ENCODE measurements around the gene INTS11. TPM values are rescaled to one million over a fixed set of nuclear protein-coding genes. Genes with fewer than 3 reads are reported as not detected.

The INTS11 gene
- total and polyA plus RNA-seq, 9 of the 15 experiments (the other 6 are each of a cell fraction or from before 2014, with no cell fraction given): 3.6 to 183 (median 110) TPM

DNA sequence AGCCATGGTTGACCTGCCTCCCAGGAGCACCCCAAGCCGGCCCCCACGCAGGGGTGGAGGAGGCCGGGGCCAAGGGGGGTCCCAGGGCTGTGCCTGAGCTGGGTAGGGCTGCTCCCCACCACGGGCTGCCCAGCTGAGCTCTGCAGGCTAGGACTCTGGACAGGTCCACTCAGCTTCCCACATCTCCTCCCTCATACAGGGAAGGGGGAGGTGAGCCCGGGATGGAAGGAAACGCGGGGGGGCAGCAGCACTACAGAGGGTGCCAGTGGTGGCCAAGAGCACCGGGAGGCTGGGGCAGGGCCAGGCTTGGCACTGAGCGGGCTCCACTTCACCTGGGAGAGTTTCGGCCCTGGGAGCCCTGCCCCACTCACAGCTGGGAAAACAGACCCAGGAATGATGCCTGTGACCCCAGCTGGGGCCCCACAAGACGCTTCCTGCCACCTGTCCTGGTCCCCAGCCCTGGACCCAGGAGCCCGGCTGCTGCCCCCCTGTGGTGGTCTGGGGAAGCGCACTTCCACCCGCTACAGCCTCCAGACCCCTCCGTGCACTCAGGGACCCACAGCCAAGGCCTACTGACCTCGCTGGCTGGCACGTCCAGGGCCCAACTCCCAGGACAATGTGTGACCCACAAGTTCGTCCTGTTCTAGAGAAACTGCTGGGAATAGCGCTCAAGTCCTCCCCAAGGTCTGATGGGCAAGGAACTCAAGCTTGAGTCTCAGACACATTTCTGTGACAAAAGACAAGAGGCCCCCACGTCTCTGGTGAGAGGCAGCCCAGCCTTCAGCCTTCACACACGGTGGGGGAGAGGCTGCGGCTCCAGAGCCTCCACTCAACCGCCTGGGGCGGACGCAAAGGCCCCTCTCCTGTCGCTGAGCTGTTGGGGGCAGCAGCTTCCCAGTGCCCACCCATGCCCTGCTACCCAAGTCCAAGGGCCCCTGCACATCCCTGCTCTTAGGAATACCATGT is 47.6 kb upstream of the INTS11 start (continued):
- TF ChIP-seq, protein P1, sequence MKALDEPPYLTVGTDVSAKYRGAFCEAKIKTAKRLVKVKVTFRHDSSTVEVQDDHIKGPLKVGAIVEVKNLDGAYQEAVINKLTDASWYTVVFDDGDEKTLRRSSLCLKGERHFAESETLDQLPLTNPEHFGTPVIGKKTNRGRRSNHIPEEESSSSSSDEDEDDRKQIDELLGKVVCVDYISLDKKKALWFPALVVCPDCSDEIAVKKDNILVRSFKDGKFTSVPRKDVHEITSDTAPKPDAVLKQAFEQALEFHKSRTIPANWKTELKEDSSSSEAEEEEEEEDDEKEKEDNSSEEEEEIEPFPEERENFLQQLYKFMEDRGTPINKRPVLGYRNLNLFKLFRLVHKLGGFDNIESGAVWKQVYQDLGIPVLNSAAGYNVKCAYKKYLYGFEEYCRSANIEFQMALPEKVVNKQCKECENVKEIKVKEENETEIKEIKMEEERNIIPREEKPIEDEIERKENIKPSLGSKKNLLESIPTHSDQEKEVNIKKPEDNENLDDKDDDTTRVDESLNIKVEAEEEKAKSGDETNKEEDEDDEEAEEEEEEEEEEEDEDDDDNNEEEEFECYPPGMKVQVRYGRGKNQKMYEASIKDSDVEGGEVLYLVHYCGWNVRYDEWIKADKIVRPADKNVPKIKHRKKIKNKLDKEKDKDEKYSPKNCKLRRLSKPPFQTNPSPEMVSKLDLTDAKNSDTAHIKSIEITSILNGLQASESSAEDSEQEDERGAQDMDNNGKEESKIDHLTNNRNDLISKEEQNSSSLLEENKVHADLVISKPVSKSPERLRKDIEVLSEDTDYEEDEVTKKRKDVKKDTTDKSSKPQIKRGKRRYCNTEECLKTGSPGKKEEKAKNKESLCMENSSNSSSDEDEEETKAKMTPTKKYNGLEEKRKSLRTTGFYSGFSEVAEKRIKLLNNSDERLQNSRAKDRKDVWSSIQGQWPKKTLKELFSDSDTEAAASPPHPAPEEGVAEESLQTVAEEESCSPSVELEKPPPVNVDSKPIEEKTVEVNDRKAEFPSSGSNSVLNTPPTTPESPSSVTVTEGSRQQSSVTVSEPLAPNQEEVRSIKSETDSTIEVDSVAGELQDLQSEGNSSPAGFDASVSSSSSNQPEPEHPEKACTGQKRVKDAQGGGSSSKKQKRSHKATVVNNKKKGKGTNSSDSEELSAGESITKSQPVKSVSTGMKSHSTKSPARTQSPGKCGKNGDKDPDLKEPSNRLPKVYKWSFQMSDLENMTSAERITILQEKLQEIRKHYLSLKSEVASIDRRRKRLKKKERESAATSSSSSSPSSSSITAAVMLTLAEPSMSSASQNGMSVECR (CRISPR knock-in tag; IDR thresholded peaks at IDR 0.05): no peak
- TF ChIP-seq ZNF217 (CRISPR knock-in tag; IDR thresholded peaks at IDR 0.05): no peak
- TF ChIP-seq CBX8 (IDR thresholded peaks at IDR 0.05; ENCODE audit: borderline replicate concordance, extremely low read depth, low read depth, low read length, poor library complexity, severe bottlenecking): no peak
- TF ChIP-seq, protein P2, sequence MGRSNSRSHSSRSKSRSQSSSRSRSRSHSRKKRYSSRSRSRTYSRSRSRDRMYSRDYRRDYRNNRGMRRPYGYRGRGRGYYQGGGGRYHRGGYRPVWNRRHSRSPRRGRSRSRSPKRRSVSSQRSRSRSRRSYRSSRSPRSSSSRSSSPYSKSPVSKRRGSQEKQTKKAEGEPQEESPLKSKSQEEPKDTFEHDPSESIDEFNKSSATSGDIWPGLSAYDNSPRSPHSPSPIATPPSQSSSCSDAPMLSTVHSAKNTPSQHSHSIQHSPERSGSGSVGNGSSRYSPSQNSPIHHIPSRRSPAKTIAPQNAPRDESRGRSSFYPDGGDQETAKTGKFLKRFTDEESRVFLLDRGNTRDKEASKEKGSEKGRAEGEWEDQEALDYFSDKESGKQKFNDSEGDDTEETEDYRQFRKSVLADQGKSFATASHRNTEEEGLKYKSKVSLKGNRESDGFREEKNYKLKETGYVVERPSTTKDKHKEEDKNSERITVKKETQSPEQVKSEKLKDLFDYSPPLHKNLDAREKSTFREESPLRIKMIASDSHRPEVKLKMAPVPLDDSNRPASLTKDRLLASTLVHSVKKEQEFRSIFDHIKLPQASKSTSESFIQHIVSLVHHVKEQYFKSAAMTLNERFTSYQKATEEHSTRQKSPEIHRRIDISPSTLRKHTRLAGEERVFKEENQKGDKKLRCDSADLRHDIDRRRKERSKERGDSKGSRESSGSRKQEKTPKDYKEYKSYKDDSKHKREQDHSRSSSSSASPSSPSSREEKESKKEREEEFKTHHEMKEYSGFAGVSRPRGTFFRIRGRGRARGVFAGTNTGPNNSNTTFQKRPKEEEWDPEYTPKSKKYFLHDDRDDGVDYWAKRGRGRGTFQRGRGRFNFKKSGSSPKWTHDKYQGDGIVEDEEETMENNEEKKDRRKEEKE (IDR thresholded peaks at IDR 0.05; ENCODE audit: borderline replicate concordance in 1 of 2, control insufficient read depth in 1 of 2, low read depth in 2 of 2, low read length in 1 of 2): no peak
- TF ChIP-seq, protein P3, sequence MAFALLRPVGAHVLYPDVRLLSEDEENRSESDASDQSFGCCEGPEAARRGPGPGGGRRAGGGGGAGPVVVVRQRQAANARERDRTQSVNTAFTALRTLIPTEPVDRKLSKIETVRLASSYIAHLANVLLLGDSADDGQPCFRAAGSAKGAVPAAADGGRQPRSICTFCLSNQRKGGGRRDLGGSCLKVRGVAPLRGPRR (CRISPR knock-in tag; IDR thresholded peaks at IDR 0.05): no peak
- TF ChIP-seq IRF2 (CRISPR knock-in tag; IDR thresholded peaks at IDR 0.05): no peak
- TF ChIP-seq, protein P4, sequence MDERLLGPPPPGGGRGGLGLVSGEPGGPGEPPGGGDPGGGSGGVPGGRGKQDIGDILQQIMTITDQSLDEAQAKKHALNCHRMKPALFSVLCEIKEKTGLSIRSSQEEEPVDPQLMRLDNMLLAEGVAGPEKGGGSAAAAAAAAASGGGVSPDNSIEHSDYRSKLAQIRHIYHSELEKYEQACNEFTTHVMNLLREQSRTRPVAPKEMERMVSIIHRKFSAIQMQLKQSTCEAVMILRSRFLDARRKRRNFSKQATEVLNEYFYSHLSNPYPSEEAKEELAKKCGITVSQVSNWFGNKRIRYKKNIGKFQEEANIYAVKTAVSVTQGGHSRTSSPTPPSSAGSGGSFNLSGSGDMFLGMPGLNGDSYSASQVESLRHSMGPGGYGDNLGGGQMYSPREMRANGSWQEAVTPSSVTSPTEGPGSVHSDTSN (CRISPR knock-in tag; IDR thresholded peaks at IDR 0.05; ENCODE audit: low read depth): no peak
- TF ChIP-seq, protein P4 (tag; conservative IDR thresholded peaks at IDR 0.05; ENCODE audit: low read depth): no peak
- TF ChIP-seq WHSC1 (IDR thresholded peaks at IDR 0.05; ENCODE audit: low read length): no peak
- TF ChIP-seq, protein P5, sequence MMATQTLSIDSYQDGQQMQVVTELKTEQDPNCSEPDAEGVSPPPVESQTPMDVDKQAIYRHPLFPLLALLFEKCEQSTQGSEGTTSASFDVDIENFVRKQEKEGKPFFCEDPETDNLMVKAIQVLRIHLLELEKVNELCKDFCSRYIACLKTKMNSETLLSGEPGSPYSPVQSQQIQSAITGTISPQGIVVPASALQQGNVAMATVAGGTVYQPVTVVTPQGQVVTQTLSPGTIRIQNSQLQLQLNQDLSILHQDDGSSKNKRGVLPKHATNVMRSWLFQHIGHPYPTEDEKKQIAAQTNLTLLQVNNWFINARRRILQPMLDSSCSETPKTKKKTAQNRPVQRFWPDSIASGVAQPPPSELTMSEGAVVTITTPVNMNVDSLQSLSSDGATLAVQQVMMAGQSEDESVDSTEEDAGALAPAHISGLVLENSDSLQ (IDR thresholded peaks at IDR 0.05): no peak
- TF ChIP-seq C11orf30 (IDR thresholded peaks at IDR 0.05; ENCODE audit: low read depth): no peak
- 0 out of 2 replicates have a peak, but pooled peaks have one; percentile 27 for TF ChIP-seq CREM (IDR thresholded peaks at IDR 0.05; ENCODE audit: low read depth)
- TF ChIP-seq ZBTB1 (CRISPR knock-in tag; IDR thresholded peaks at IDR 0.05; ENCODE audit: borderline replicate concordance, low read depth): 0 out of 2 replicates have a peak, but pooled peaks have one; percentile 3

All from K562 (cell line).